ENCODE results near the gene ACOT11. TPM values are rescaled to one million over a fixed set of nuclear protein-coding genes. Genes with fewer than 3 reads are reported as not detected.

The ACOT11 gene
- total and polyA plus RNA-seq, 4 donors, result 2.8 to 13.5 (median 7.9) TPM

DNA sequence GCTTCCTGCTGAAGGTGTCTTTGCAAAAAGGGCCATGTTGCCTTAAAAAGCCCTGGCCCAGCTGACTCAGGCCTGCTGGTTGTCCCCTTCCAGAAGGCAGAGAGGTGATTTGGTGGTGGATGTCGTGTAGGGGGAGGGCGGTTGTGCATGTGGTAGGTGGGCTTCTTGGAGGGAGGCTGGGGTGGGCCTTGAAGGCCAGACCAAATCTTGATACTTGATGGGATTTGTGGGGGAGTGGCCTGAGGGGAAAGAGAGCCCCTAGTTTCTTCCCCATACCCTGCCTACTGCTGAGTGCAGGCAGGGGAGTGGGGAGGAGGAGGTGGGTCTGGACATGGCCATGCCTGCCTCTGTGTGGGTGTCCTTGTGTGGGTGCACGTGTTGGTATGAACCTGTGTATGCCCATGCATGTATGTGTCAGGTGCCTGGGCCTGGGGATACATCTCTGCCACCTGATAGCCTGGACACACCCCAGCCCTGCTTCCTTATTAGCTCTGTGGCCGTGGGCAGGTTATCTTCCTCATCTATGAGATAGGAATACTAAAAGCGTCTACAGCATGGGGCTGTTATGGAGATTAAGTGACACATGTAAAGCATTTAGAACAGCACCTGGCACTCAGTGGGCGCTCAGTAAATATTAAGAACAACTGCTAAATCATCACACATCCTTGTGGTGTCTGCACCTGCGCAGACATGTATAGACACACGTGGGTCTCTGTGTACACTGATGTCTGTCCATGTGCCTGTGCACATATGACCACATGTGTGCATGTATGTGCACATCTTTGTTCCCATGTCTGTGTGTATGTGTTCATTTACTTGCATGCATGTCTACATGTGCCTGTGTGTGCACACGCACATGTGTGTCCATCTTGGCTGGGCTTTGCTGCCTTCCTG lies 58.3 kb downstream of the ACOT11 start:
- TF ChIP-seq, protein P1, sequence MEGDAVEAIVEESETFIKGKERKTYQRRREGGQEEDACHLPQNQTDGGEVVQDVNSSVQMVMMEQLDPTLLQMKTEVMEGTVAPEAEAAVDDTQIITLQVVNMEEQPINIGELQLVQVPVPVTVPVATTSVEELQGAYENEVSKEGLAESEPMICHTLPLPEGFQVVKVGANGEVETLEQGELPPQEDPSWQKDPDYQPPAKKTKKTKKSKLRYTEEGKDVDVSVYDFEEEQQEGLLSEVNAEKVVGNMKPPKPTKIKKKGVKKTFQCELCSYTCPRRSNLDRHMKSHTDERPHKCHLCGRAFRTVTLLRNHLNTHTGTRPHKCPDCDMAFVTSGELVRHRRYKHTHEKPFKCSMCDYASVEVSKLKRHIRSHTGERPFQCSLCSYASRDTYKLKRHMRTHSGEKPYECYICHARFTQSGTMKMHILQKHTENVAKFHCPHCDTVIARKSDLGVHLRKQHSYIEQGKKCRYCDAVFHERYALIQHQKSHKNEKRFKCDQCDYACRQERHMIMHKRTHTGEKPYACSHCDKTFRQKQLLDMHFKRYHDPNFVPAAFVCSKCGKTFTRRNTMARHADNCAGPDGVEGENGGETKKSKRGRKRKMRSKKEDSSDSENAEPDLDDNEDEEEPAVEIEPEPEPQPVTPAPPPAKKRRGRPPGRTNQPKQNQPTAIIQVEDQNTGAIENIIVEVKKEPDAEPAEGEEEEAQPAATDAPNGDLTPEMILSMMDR (IDR thresholded peaks at IDR 0.05; ENCODE audit: control extremely low read depth, extremely low read depth), result no peak
- no peak overlapping the region for H3K4me3 ChIP-seq
- WGBS, 2 donors, result 89% methylated on average over 9 of the region's 9 CpGs
- H3K4me1 ChIP-seq (ENCODE audit: control insufficient read depth in 5 of 5, insufficient read depth in 5 of 5, low read length in 5 of 5), result peaks cover 0 to 4% (median 0%) of the 10 kb centered on the region in 5 donors
- no peaks in the 10 kb centered on the region for H3K27me3 ChIP-seq (ENCODE audit: control insufficient read depth in 3 of 3, insufficient read depth in 3 of 3, low read length in 2 of 3)
- ATAC-seq (ENCODE audit: insufficient read depth, low FRiP score) (no peak), DNase-seq (no peak)
- H3K9me3 ChIP-seq (ENCODE audit: control insufficient read depth in 4 of 4, insufficient read depth in 3 of 4, low read length in 3 of 4), result no peaks in the 10 kb centered on the region
- H3K9ac ChIP-seq (ENCODE audit: insufficient read depth in 1 of 2, low read length in 2 of 2), result no peak overlapping the region
- H3K36me3 ChIP-seq (ENCODE audit: control insufficient read depth in 4 of 4, insufficient read depth in 4 of 4, low read length in 4 of 4), result peaks cover 0 to 5% (median 0%) of the 10 kb centered on the region in 4 donors
- H3K27ac ChIP-seq (ENCODE audit: low read depth in 1 of 2, low read length in 1 of 2), result no peak overlapping the region

DNA sequence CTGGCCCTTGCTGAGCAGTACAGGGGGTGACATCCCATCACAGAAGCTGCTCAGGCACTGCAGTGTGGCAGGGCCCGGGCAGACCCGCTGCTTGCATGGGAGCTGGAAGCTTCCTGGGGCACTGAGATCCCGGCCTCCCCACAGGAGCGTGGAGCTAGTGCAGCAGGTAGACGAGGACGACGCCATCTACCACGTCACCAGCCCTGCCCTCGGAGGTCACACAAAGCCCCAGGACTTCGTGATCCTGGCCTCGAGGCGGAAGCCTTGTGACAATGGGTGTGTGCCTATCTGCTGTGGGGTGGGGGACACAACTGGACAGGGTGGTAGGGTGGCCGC lies 58.9 kb downstream of the ACOT11 start:
- no peak for ATAC-seq (ENCODE audit: insufficient read depth, low FRiP score)
- 94 to 98% methylated on average over 13 of the region's 13 CpGs for WGBS, 2 donors
- Histone ChIP-seq H3K4me3 (no peak overlapping the region), H3K9me3 (ENCODE audit: control insufficient read depth in 4 of 4, insufficient read depth in 3 of 4, low read length in 3 of 4) (no peaks in the 10 kb centered on the region), H3K27ac (ENCODE audit: low read depth in 1 of 2, low read length in 1 of 2) (no peak overlapping the region), H3K9ac (ENCODE audit: insufficient read depth in 1 of 2, low read length in 2 of 2) (no peak overlapping the region), H3K27me3 (ENCODE audit: control insufficient read depth in 3 of 3, insufficient read depth in 3 of 3, low read length in 2 of 3) (no peaks in the 10 kb centered on the region), H3K36me3 (ENCODE audit: control insufficient read depth in 4 of 4, insufficient read depth in 4 of 4, low read length in 4 of 4) (peaks cover 0 to 5% (median 0%) of the 10 kb centered on the region in 4 donors), H3K4me1 (ENCODE audit: control insufficient read depth in 5 of 5, insufficient read depth in 5 of 5, low read length in 5 of 5) (no peaks in the 10 kb centered on the region)
- TF ChIP-seq, protein P1 (IDR thresholded peaks at IDR 0.05; ENCODE audit: control extremely low read depth, extremely low read depth), result no peak
- no peak for DNase-seq

DNA sequence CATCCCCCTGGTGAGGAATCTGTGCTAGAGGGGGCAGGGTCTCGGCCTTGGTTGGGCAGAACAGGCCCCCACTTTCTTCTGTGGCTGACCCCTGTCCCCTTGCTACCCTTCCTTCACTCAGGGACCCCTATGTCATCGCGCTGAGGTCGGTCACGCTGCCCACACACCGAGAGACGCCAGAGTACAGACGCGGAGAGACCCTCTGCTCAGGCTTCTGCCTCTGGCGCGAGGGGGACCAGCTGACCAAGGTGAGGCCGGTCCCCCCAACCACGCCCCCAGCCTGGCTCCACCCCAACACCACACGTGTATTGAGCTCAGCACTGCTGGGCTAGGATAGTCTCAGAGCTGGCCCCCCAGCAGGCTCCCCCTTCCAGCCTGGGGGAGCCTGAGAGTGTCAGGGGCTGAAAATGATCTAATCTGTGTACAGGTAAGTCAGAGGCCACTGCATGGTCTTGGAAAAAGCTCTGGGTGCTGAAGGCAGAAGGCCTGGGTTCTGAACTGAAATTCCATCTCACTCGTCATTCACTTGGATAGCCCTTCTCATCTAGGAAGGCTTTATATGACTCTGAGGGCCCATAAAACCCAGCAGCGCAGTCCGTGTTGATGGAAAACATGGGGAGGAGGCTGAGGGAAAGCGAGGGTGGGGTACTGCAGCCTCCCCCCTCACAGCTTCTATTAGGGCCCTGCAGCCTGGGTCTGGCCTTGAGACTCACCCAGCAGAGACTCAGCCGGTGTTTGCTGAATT lies 60.0 kb downstream of the ACOT11 start:
- Histone ChIP-seq H3K4me1 (ENCODE audit: control insufficient read depth in 5 of 5, insufficient read depth in 5 of 5, low read length in 5 of 5) (no peaks in the 10 kb centered on the region), H3K9ac (ENCODE audit: insufficient read depth in 1 of 2, low read length in 2 of 2) (no peak overlapping the region), H3K4me3 (no peak overlapping the region), H3K27ac (ENCODE audit: low read depth in 1 of 2, low read length in 1 of 2) (no peak overlapping the region), H3K36me3 (ENCODE audit: control insufficient read depth in 4 of 4, insufficient read depth in 4 of 4, low read length in 4 of 4) (peaks cover 0 to 3% (median 0%) of the 10 kb centered on the region in 4 donors), H3K27me3 (ENCODE audit: control insufficient read depth in 3 of 3, insufficient read depth in 3 of 3, low read length in 2 of 3) (no peaks in the 10 kb centered on the region), H3K9me3 (ENCODE audit: control insufficient read depth in 4 of 4, insufficient read depth in 3 of 4, low read length in 3 of 4) (no peaks in the 10 kb centered on the region)
- WGBS, 2 donors, result 92 to 96% methylated on average over 19 of the region's 19 CpGs
- DNase-seq (no peak), ATAC-seq (ENCODE audit: insufficient read depth, low FRiP score) (no peak)
- TF ChIP-seq, protein P1 (IDR thresholded peaks at IDR 0.05; ENCODE audit: control extremely low read depth, extremely low read depth), result no peak
